ENCODE results near the gene AQP12A.

- TF ChIP-seq PHF8 (IDR thresholded peaks at IDR 0.05; ENCODE audit: borderline replicate concordance, low read length) (no peak), SMARCA4 (IDR thresholded peaks at IDR 0.05) (no peak), ATF6 (CRISPR knock-in tag; IDR thresholded peaks at IDR 0.05) (no peak), NFE2L1 (tag; IDR thresholded peaks at IDR 0.05; ENCODE audit: borderline replicate concordance, low read depth) (no peak), SMAD1 (IDR thresholded peaks at IDR 0.05; ENCODE audit: low read depth, low read length, partially characterized antibody) (no peak), ZNF512 (tag; IDR thresholded peaks at IDR 0.05) (no peak), CTCF (IDR thresholded peaks at IDR 0.05 in 2 of 3, conservative IDR thresholded peaks at IDR 0.05 in 1 of 3; ENCODE audit: insufficient read depth in 2 of 3, low read depth in 1 of 3, low read length in 3 of 3) (no peak), ZBTB2 (IDR thresholded peaks at IDR 0.05) (no peak)
These were observed 23.4 kb downstream of the AQP12A start for GRCh38 chr2:240714747-240715725.
